ENCODE data around the gene LHX2. TPM values are rescaled to one million over a fixed set of nuclear protein-coding genes. Genes with fewer than 3 reads are reported as not detected.

Gene LHX2
- total and polyA plus RNA-seq, 9 of the 15 experiments (the other 6 are each of a cell fraction or from before 2014, with no cell fraction given), result 0.07 TPM; not detected in 8

DNA sequence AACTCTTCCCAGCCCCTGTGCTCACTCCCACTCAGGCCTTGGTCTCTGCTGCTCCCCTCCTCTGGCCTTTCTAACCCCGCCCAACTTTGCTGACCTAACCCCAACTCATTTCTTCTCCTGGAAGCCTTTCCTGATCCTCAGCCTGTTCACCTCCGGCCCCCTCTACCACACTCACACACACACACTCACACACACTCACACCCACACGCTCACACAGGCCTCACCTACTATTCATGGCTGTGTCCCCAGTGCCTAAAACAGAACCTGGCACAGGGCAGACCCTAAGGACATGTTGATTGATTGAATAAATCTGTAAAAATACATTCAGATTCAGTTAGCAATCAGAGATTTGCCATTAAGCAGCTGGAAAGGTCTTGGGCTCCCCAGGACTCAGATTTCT lies 28.5 kb upstream of the LHX2 start (continued):
- TF ChIP-seq ZNF407 (IDR thresholded peaks at IDR 0.05; ENCODE audit: low read depth) (no peak), ZNF354B (CRISPR knock-in tag; IDR thresholded peaks at IDR 0.05) (no peak), PML (IDR thresholded peaks at IDR 0.05; ENCODE audit: low read length) (no peak), ZNF239 (CRISPR knock-in tag; IDR thresholded peaks at IDR 0.05) (no peak), ETV5 (CRISPR knock-in tag; IDR thresholded peaks at IDR 0.05; ENCODE audit: low read depth) (no peak), E2F5 (CRISPR knock-in tag; IDR thresholded peaks at IDR 0.05) (no peak), ZBTB7A (IDR thresholded peaks at IDR 0.05; ENCODE audit: borderline replicate concordance, control insufficient read depth, low read depth, low read length) (no peak), ZNF77 (CRISPR knock-in tag; IDR thresholded peaks at IDR 0.05) (no peak), POLR2AphosphoS2 (IDR thresholded peaks at IDR 0.05; ENCODE audit: low read length) (no peak), HES1 (IDR thresholded peaks at IDR 0.05; ENCODE audit: low read depth) (no peak), ILF3 (IDR thresholded peaks at IDR 0.05; ENCODE audit: borderline replicate concordance) (no peak)
